GM23338 (cell line): Measurements from ENCODE around the gene EID2B.

Experiments used
- CREB1 ChIP-seq: fragments of 250-450 bp; sonication (Bioruptor Pico); IDR thresholded peaks from 2 replicates; pipeline ENCODE4 v1.5.0; 2020; ENCODE audit warnings: low read depth, mild to moderate bottlenecking, moderate library complexity
- EZH2 ChIP-seq: fragments of 200-600 bp; sonication (generic); IDR thresholded peaks from one replicate; pipeline ENCODE4 v1.8.0; 2017; ENCODE audit warnings: antibody characterized with exemption, mild to moderate bottlenecking, low read depth; ENCODE audit not compliant: unreplicated experiment
- EZH2phosphoT487 ChIP-seq: fragments of 200-600 bp; sonication (generic); IDR thresholded peaks from one replicate; pipeline ENCODE4 v1.8.1; 2018; ENCODE audit warnings: antibody characterized with exemption; ENCODE audit not compliant: unreplicated experiment
- JUNB ChIP-seq: IDR thresholded peaks from one replicate; pipeline ENCODE4 v1.6.1; 2016; ENCODE audit warnings: antibody characterized with exemption; ENCODE audit not compliant: unreplicated experiment
- NANOG ChIP-seq: IDR thresholded peaks from 2 replicates; pipeline ENCODE4 v1.6.1; 2016; ENCODE audit warnings: antibody characterized with exemption, borderline replicate concordance
- POLR2AphosphoS5 ChIP-seq: IDR thresholded peaks from 2 replicates; pipeline ENCODE4 v1.6.1; 2016; ENCODE audit warnings: antibody characterized with exemption, low read depth
- TF ChIP-seq, protein P1 (sequence below), 2 experiments: fragments of 200-600 bp in 1 of 2; sonication (generic) in 1 of 2; conservative IDR thresholded peaks; 2 replicates each; pipeline versions ENCODE4 v1.5.1 to v1.6.1; 2016 to 2017; ENCODE audit warnings: antibody characterized with exemption in 2 of 2, low read depth in 2 of 2, mild to moderate bottlenecking in 2 of 2, moderate library complexity in 1 of 2
- TF ChIP-seq, protein P2 (sequence below): IDR thresholded peaks from one replicate; pipeline ENCODE4 v1.6.1; 2018; ENCODE audit warnings: antibody characterized with exemption; ENCODE audit not compliant: unreplicated experiment
- TF ChIP-seq, protein P3 (sequence below): IDR thresholded peaks from 2 replicates; pipeline ENCODE4 v1.6.1; 2016; ENCODE audit warnings: antibody characterized with exemption

DNA sequence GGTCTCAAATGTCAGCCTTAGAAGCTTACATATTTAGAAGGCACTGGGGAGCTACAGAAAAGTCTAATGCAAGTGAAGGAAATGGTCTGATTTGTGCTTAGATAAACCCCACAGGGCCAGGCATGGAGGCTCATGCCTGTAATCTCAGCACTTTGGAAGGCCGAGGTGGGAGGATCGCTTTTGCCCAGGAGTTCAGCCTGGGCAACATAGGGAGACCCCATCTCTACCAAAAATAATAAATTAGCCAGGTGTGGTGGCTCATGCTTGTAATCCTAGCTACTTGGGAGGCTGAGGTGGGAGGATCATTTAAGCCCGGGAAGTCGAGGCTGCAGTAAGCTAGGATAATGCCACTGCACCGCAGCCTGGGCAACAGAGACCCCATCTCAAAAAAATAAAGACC is 36.6 kb downstream of the EID2B start:
- TF ChIP-seq, protein P1, sequence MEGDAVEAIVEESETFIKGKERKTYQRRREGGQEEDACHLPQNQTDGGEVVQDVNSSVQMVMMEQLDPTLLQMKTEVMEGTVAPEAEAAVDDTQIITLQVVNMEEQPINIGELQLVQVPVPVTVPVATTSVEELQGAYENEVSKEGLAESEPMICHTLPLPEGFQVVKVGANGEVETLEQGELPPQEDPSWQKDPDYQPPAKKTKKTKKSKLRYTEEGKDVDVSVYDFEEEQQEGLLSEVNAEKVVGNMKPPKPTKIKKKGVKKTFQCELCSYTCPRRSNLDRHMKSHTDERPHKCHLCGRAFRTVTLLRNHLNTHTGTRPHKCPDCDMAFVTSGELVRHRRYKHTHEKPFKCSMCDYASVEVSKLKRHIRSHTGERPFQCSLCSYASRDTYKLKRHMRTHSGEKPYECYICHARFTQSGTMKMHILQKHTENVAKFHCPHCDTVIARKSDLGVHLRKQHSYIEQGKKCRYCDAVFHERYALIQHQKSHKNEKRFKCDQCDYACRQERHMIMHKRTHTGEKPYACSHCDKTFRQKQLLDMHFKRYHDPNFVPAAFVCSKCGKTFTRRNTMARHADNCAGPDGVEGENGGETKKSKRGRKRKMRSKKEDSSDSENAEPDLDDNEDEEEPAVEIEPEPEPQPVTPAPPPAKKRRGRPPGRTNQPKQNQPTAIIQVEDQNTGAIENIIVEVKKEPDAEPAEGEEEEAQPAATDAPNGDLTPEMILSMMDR (conservative IDR thresholded peaks at IDR 0.05; ENCODE audit: low read depth in 2 of 2), result no peak
- no peak for TF ChIP-seq POLR2AphosphoS5
- no peak for TF ChIP-seq CREB1
- no peak for TF ChIP-seq EZH2
- TF ChIP-seq, protein P2, sequence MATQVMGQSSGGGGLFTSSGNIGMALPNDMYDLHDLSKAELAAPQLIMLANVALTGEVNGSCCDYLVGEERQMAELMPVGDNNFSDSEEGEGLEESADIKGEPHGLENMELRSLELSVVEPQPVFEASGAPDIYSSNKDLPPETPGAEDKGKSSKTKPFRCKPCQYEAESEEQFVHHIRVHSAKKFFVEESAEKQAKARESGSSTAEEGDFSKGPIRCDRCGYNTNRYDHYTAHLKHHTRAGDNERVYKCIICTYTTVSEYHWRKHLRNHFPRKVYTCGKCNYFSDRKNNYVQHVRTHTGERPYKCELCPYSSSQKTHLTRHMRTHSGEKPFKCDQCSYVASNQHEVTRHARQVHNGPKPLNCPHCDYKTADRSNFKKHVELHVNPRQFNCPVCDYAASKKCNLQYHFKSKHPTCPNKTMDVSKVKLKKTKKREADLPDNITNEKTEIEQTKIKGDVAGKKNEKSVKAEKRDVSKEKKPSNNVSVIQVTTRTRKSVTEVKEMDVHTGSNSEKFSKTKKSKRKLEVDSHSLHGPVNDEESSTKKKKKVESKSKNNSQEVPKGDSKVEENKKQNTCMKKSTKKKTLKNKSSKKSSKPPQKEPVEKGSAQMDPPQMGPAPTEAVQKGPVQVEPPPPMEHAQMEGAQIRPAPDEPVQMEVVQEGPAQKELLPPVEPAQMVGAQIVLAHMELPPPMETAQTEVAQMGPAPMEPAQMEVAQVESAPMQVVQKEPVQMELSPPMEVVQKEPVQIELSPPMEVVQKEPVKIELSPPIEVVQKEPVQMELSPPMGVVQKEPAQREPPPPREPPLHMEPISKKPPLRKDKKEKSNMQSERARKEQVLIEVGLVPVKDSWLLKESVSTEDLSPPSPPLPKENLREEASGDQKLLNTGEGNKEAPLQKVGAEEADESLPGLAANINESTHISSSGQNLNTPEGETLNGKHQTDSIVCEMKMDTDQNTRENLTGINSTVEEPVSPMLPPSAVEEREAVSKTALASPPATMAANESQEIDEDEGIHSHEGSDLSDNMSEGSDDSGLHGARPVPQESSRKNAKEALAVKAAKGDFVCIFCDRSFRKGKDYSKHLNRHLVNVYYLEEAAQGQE, result no peak
- no peak for TF ChIP-seq EZH2phosphoT487
- no peak for TF ChIP-seq JUNB
- TF ChIP-seq, protein P3, sequence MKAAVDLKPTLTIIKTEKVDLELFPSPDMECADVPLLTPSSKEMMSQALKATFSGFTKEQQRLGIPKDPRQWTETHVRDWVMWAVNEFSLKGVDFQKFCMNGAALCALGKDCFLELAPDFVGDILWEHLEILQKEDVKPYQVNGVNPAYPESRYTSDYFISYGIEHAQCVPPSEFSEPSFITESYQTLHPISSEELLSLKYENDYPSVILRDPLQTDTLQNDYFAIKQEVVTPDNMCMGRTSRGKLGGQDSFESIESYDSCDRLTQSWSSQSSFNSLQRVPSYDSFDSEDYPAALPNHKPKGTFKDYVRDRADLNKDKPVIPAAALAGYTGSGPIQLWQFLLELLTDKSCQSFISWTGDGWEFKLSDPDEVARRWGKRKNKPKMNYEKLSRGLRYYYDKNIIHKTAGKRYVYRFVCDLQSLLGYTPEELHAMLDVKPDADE, result no peak
- no peak for TF ChIP-seq NANOG
